Measurements from ENCODE around the gene ARPC2.

GRCh38 chr2:218256612-218257350, 39.8 kb downstream of the ARPC2 start:
- TF ChIP-seq CTCF (IDR thresholded peaks at IDR 0.05; ENCODE audit: poor library complexity, severe bottlenecking): no peak
- no peak for TF ChIP-seq POLR2AphosphoS5 (IDR thresholded peaks at IDR 0.05)
- TF ChIP-seq RAD21 (conservative IDR thresholded peaks at IDR 0.05): no peak
- no peak for TF ChIP-seq EP300 (conservative IDR thresholded peaks at IDR 0.05; ENCODE audit: poor library complexity, severe bottlenecking)
- no peak for TF ChIP-seq MXI1 (conservative IDR thresholded peaks at IDR 0.05; ENCODE audit: poor library complexity, severe bottlenecking)
- no peak for TF ChIP-seq TAF1 (IDR thresholded peaks at IDR 0.05; ENCODE audit: low read depth)
- TF ChIP-seq EZH2 (IDR thresholded peaks at IDR 0.05; ENCODE audit: borderline replicate concordance, insufficient read depth, low read length, poor library complexity, severe bottlenecking): no peak
- no peak for TF ChIP-seq SMC3 (conservative IDR thresholded peaks at IDR 0.05; ENCODE audit: poor library complexity)
